ENCODE measurements around the gene SAMD4A.

Gene SAMD4A

DNA sequence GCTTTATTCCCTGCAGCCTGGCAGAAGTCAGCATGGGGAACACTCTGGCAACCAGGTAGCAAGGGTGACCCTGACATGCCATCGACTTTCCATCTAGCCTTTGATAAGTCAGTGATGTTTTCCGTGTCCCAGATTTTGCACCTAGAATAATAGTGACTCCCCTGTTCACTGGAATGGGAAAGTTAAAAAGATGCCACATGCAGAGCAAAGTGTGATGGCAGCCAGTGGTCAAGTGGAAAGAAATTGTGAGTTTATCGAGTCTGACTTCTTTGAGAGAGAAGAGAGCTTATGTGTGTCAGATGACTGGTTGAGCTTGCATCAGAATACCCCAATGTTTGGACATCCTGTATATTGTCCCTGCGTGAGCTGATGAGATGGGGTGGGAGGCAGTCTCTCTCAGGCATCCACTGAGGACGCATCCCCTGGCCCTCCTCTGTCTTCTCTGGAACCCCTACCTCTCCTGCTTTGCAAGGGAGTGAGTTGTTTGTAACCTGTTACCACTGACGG lies 187.2 kb downstream of the SAMD4A start:
- DNase-seq = no peak

DNA sequence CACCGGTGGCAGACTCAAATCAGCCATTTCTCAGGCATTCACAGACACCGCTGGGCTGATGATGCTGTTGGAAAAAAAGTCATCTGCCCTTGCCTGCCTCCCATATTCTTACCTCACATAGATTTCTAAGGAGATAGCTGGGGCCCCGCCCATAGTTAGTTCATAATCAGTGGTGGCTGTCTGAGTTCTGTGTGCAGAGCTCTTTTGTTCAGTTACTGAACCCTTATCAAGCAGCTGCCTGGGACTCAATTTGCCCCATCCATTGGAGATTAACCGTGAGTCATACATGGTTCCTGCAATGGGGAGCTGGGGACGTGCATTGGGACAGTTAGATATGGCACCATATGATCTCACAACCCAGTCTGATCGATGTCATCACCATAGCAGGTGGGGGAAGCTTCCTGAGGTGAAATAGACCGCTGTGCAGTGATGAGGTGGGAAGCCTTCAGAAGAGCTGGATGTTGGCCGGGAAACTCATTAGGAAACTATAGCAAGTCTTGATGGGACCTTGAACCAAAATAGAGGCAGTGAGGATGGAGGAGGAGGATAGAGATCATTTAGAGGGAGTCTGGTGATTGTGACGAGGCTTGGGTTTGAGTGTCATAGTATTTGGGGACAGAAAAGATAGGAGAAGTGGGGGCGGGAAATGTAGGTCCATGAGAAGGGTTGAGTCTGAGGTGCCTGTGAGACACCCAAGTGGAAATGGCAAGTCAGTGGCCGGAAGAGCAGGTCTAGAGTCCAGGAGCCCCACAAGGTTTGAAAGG lies 187.9 kb downstream of the SAMD4A start:
- no peak for DNase-seq

DNA sequence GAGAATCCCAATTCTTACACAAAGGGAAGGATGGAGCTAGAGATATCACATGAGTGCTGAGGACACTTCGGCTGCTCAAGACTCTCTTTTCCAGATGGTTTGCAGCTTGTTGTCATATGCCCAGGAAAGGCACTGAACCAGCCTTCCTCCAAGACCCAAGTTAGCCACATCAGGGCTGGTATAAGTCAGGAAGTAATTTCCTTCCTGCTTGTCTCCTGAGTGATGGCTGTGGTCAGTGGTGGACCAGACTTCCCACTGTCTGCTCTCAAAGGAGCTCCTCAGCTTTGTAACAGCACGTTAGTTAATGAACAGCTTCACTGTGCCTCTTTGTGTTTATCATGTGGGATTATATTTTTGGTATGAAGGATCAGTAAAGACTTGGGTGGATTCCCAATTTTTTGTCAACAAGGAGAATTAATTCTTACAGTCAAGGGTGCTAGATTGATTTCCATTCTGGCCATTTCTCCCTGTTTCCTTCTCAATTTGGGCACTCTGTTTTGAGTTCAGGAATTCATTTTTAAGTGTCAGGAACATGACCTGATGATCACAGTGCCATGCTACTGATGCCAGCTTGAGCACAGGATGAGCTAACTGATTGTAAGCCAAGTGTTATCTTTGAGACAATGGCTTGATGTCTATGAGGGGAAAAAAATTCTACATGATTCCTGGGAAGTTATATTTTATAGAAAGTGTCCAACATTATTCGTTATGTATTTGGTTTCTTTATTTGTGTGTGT lies 189.9 kb downstream of the SAMD4A start:
- no peak for DNase-seq

DNA sequence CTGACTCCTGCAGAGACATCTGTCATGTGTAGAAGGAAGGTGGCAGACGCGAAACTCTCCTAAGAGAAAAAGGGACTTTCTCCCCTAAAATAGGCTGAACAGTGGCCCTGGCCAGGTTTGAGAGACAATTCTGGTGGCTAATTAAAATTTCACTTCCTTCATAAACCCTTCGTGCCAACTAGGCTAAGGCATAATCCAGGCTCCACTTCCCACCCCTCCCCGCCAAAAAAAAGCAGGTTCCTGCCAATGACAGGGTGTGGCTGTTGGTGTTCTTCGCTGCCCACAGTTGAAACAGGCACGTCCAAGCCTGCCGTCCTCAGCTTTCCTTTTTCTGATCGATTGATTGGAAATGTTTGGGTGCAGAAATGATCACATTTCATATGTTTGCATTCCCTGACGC lies 191.1 kb downstream of the SAMD4A start:
- peak in 4 of 58 donors; percentile 20 to 32 (median 26) for DNase-seq

DNA sequence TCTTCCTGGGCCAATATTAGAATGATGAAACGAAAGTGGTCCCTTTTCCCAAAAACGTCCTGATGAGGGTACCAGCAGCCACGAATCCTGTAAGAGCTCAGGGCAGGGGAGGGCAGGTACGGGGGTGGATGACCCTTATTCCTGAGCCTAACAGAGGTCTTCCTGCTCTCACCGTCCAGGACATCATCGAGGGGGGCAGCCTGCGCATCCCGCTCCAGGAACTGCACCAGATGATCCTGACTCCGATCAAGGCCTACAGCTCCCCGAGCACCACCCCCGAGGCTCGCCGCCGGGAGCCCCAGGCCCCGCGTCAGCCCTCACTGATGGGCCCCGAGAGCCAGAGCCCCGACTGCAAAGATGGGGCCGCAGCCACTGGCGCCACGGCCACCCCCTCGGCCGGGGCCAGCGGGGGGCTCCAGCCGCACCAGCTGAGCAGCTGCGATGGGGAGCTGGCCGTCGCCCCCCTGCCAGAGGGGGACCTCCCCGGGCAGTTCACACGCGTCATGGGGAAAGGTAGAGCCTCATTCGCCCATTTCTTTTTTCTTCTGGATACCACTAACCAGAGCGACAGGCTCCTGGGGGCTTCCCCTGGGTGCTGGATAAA lies 193.2 kb downstream of the SAMD4A start:
- no peak for DNase-seq

DNA sequence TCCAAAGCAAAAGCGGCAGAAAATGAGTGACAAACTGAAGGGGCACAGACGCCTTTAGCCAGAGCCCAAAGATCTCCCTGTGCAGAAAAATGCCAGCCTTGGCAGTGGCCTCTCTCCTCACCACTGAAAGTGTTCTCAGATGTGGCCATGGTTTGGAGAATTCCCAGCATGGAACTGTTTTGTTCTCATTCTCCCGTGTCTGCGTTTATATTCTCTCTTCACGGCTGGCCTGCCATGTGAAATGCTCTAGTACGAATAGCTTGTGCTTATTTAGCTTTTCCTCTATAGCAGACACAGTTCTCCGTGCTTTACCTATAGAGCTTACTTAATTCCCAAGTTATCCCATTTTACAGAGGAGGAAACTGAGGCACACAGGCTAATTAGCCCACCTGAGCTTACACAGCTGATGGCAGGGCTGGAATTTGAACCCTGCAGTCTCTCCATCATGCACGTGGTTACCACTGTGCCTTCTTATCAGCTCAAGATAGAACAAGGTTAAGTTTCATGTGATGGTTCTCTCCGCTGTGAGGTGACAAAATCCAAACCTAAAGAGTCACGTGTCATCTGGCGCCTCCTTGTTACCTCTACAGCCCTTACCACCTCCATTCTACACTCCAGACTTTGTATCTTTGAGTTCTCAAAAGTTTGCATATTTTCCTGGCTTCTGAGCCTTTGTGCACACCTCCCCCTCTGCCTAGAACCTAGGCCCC lies 194.1 kb downstream of the SAMD4A start:
- DNase-seq = peak in 2 of 58 donors; percentile 12 to 22

DNA sequence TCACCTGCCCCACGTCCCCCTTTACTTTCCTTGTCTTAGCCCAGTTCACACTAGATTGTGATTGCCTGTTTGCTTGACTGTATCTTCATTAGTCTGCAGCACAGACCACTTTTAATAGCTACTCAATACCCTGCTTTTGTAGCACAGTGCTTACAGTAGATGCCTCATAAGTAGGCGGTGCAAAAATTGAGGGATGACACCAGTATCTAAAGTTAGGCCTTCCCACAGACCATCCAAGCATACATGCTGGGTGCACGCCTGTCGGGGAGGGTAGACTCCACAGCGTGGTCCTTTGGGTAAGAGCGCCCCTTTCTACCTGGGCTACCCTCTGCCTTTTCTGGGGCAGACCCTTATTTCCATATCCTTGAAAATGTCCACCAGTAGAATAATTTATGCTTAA lies 194.9 kb downstream of the SAMD4A start:
- no peak for DNase-seq

DNA sequence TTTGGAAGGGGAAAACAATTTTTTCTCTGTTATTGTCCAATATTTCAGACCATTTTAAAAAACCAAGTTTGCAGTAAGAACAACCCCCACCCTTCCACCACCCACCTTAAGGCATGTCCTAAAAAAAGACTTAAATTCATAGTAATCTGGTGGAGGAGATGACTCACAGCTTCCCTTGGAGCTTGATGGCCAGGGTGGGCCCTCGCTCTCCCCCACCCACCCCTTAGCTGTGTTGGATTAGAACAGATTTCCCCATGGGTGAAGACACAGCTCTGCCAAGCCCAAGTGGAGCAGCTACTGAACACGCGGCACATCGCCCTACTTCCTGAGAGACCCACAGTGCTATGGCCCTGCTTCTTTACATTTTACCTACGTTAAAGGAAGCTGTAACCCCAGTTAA lies 195.4 kb downstream of the SAMD4A start:
- DNase-seq = peak in 2 of 58 donors; percentile 17 to 22

DNA sequence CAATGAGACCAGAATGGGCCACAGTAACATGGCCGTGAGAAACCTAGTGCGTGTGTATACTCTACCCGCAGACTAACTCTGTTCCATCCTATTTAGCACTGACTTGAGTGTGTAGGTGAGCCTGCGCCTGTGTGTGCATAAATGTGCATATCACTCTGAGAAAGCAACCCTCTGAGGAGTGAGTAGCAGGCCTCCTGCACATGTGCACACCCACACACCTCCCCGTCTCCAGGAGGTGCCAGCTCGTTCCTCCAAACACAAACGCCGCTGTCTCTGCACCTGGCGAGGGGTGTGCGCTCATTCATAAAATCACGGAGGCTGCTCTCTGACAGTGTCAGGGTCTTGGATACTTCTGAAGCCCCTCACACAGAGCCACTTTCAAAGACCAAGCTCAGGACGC lies 196.8 kb downstream of the SAMD4A start:
- DNase-seq = peak in 7 of 58 donors; percentile 13 to 45 (median 20)

DNA sequence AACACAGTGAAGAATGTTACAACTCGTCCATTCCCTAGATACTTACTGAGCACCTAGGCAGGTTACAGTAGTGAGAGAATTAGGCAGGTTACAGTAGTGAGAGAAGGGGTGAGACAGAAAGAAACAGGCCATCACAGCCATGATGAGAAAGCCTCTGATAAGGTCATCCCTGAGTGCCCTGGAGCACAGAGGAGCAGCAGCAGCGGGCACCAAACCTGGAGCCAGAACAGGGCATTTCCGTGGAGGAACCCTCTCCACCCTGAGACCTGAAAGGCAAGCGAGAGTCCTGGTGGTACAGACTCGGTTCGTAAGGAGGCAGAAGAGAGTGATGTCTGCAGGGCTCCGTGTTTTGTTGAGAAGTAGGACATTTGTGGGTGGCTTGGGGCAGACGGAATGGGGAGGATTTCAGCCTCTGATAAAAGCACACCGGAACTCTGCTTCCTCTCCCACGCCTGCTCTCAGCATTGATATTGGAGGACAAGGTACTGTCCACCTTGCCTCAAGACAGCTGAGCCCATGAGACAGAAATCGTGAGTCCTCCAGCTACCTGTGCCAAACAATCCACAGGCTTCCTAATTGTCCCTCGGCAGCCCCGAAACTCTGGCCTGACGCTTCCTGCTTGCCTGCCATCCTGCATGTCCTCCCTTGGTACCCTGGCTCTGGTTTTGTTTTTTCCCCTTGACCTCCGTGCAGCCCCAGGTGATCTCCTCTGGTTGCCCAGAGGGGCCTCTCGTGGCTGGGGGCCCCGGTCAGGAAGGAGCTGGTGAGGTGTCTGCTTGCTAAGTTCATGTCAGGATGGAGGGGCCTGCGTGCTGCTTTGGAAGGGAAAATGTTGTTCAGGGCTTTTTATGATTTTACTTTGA lies 199.6 kb downstream of the SAMD4A start:
- DNase-seq = no peak

DNA sequence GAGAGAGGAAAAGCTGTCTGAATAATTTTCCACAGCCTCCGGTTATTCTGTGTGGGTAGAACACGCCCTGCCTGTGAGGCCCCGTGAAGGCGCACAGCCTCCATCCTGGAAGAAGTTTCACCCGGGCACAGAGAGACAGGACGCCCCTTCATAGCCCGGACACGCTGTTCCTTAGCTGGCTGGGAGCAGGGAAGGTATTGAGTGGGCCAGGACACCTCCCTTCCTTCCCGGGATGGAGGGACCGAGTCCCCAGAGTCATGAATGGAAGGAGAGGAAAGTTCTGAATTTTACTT lies 200.2 kb downstream of the SAMD4A start:
- no peak for DNase-seq

DNA sequence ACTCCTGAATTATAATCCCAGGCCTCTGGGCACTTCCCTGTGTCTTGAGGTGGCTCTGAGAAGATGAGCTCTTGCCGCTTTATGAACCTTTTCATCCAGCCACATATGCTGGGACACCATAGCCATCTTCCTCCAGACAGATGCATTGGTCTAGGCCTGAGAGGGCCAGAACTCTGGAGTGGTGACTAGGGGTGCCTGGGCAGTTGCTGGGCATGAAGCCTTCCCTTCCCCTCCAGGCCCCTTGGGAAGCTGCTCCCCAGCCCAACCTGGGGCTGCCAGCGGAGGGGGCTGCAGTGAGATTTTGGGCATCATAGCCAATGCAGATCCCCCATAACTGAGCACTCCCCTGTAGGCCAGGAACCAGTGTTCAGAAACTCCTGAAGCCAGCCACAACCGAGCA lies 200.5 kb downstream of the SAMD4A start:
- no peak for DNase-seq

DNA sequence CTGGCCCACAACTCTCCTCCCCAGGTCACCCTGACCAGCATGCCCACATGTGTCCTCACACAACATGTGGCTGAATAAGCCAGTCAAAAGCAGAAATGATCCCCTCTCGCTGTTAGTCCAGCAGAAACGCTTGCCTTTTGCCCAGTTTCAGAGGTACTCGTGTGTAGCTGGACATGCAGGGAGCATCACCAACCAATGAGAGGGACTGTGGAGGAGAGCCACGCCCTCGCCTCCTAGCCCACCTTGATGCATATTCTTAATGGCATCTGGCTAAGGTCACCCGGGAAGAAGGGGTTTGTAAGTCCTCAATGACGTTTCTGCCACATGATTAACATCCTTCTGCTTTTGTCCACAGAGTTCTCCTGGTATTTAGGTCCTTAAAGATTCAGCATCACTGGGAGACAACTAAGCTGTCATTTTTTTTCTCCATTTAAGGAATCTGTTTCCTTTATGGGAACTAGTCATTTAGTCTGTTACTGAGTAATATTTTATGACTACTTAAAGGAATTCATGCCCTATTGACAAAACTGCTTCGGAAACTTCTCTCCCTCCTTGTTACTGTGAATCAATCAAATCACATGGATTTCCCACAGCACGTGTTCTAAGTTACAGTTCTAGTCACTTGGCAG lies 201.7 kb downstream of the SAMD4A start:
- DNase-seq = no peak

DNA sequence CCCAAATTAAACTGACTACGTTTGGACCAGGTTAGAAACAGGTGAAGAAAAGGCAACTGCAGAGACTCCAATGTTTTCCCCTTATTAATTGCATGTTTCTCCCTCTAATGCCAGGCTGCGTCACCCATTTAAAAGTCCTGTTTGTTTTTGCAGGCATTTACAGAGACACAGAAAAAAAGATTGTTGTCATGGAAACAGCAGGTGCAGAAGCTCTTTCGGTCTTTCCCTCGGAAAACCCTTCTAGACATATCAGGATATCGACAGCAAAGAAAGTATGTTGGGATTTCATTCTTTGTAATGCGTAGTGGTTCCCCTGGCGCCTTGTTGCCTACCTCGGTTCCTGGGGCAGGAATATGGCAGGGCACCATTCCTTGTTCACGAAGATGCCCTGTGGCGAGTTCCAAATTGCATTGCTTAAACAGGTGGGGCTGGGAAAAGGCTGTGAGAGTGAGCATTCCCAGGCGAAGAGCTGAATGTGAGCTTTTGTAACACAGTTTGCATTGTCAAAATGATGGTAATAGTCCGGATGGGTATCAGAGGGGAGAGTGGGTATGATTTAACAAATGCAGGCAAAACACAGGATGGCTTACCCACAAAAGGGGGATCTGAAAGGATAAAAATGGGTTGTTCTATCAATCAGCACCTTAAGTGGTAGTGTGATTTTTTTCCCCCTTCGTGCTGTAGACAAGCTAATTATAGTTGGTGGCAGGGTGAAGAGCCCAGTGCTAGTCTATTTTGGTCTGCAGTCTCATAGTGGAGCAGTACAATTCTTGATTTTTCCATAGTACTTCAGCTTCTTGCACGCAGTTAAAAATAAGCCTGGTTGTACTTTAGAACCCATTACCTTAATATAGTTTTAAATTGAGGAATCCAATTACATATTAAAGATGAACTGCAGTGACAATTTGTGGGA lies 203.3 kb downstream of the SAMD4A start:
- DNase-seq = no peak

DNA sequence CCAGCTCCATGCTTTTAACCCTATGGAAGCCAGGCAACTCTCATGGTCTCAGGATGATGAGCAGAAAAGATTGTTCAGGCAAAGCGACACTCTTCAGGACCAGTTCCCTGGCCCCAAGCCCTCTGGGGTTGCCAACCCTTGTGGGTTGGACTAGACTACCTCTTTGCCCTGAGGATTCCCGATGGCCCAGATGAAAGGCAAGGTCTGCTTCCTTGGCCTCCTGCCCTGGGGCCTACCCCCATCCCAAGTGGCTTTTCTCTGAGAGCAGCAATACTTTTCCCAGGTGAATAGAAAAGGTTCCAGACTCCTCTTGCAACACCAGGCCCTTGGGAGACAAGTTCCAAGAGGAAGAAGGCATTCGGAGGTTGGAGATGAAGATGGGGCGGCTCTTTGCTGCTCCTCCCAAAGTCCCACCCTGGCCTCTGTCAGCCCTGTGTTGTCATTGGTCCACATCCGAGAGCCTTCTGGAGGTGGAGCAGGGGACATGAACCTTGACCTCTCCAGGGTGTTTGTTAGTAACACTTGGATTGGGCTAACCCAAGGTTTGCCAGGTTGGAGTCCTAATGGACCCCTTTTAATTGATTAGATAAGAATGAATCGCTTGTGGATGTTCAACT lies 204.6 kb downstream of the SAMD4A start:
- DNase-seq = no peak

DNA sequence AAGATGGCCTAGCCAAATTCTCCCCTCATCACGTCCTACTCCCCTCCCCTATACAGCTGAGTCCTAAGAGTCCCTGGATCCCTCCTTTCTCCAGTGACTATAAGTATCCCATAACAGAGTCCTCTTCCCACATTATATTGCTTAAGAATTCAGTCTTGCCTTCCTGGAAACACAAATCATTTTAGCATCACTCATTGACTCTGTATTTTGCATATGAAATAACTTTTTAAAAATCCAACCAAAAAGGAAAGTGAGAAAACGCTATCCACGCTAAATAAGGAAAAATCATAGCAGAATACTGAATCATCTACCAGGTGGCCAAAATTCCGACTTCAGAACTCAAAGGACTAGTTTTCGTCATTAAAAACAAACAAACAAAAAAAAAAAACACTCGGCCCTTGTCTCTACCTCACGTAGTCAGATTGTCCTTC lies 205.5 kb downstream of the SAMD4A start:
- no peak for DNase-seq

DNA sequence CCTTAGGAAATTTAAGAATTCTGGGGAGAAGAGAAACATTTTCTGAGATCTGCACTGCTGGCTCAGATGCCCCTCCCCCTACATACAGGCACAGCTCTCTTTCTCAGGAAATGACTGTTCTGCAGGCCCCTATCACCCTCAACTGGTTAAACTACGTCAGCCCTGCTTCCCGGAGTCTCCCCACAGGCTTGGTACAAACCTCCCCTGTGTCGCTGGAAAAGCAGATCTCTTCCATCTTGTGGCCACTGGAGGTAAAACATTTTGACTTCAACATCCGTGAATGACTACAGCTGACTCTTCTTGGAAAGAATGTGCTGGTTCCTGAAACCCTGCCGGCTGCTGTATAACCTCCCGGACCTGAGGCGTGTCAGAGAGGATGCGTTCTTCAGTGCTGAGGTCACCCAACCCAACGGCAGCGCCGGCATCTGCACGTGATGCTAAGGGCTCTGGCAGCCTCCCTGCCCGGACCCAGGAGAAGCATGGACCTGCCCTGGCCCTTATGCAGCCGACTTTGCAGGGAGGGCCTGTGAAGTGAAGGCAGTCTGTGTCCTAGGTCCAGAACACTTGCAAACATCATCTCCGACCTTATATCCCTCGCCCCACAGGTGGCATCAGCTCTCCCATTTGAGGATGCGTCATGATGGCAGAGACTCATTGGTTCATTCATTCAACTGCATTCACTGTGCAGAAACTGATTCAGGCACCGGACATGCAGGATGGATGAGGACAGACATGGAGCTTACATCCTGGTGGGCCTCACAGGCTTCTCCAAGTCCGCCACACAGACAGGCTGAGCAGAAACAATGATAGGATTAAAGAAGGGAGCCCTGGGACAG lies 206.5 kb downstream of the SAMD4A start:
- peak in 45 of 58 donors; percentile 21 to 80 (median 49) for DNase-seq

DNA sequence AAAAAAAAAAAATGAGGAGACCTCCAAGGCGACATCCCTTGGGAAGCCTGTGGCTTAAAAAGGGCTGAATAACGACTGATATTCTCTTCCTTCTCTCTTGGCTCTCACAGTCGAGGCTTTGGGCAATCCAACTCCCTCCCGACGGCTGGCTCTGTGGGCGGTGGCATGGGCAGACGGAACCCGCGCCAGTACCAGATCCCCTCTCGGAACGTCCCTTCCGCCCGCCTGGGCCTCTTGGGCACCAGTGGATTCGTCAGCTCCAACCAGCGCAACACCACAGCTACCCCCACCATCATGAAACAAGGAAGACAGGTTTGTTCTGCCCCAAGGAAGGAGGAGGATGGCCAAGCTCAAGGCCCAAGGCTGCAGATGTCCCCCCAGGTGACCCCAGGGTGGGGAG lies 207.9 kb downstream of the SAMD4A start:
- no peak for DNase-seq
